CD14-positive monocyte (primary cell): ENCODE results near the gene P4HA1. TPM values are rescaled to one million over a fixed set of nuclear protein-coding genes. Genes with fewer than 3 reads are reported as not detected.
"Not testable (repeated sequence)": the region's sequence is repeated elsewhere in the genome, so short reads cannot be mapped to it uniquely, and the experiment has no call there.

ENCODE experiments used
- DNase-seq, 3 donors: peaks; one replicate each; pipeline ENCODE4 v3.0.0-alpha.2; 2011 to 2022
- H2AFZ ChIP-seq: 2 replicates; pipeline ENCODE4 v1.6.0; 2012; ENCODE audit warnings: mild to moderate bottlenecking, low read depth, low read length, inconsistent platforms; ENCODE audit not compliant: insufficient read depth, poor library complexity, severe bottlenecking
- H3K27ac ChIP-seq, 2 donors: 1 replicate in 1 of 2; 2 replicates in 1 of 2; pipeline ENCODE4 v1.5.1; 2012 to 2013; ENCODE audit warnings: low read length in 2 of 2, control low read depth in 1 of 2, inconsistent platforms in 1 of 2, low read depth in 1 of 2, mild to moderate bottlenecking in 1 of 2
- H3K27me3 ChIP-seq, 2 donors: one replicate each; pipeline versions ENCODE4 v1.6.0 to v1.6.1; 2011 to 2013; ENCODE audit warnings: low read length in 2 of 2; ENCODE audit not compliant: control insufficient read depth in 2 of 2, insufficient read depth in 2 of 2
- H3K36me3 ChIP-seq, 2 donors: replicated peaks in 1 of 2; 1 replicate in 1 of 2; 2 replicates in 1 of 2; pipeline versions ENCODE4 v1.5.1 to v1.6.1; 2012 to 2013; ENCODE audit warnings: low read length in 2 of 2, control low read depth in 1 of 2, inconsistent platforms in 1 of 2, mild to moderate bottlenecking in 1 of 2; ENCODE audit not compliant: insufficient read depth in 2 of 2, control insufficient read depth in 1 of 2
- H3K4me1 ChIP-seq, 2 donors: 1 replicate in 1 of 2; 2 replicates in 1 of 2; pipeline versions ENCODE4 v1.5.1 to v1.6.1; 2012 to 2013; ENCODE audit warnings: low read length in 2 of 2, control low read depth in 1 of 2, inconsistent platforms in 1 of 2, mild to moderate bottlenecking in 1 of 2, moderate library complexity in 1 of 2; ENCODE audit not compliant: insufficient read depth in 2 of 2, control insufficient read depth in 1 of 2
- H3K4me2 ChIP-seq: replicated peaks from 2 replicates; pipeline ENCODE3; 2012; ENCODE audit warnings: low read length, moderate library complexity, mild to moderate bottlenecking; ENCODE audit not compliant: poor library complexity, severe bottlenecking; ENCODE audit errors: extremely low read depth
- H3K4me3 ChIP-seq, 3 experiments: fragments of 200-600 bp in 1 of 3; sonication (generic) in 1 of 3; replicated peaks in 1 of 3; 1 replicate in 2 of 3; 2 replicates in 1 of 3; pipeline ENCODE4 v1.5.1; 2011 to 2013; ENCODE audit warnings: low read length in 3 of 3, mild to moderate bottlenecking in 3 of 3, control low read depth in 2 of 3, low read depth in 2 of 3, inconsistent platforms in 1 of 3, moderate library complexity in 1 of 3
- H3K79me2 ChIP-seq: 2 replicates; pipeline ENCODE4 v1.6.0; 2012; ENCODE audit warnings: mild to moderate bottlenecking, control low read depth, inconsistent platforms, low read length, moderate library complexity; ENCODE audit not compliant: insufficient read depth
- H3K9ac ChIP-seq: 2 replicates; pipeline ENCODE4 v1.6.0; 2017; ENCODE audit warnings: low read length, mild to moderate bottlenecking; ENCODE audit not compliant: insufficient read depth, poor library complexity, severe bottlenecking
- H3K9me3 ChIP-seq, 2 donors: replicated peaks in 1 of 2; 1 replicate in 1 of 2; 2 replicates in 1 of 2; pipeline versions ENCODE4 v1.5.1 to v1.6.1; 2012 to 2013; ENCODE audit warnings: low read length in 2 of 2, control low read depth in 1 of 2; ENCODE audit not compliant: control insufficient read depth in 1 of 2, insufficient read depth in 1 of 2
- H4K20me1 ChIP-seq: 2 replicates; pipeline ENCODE4 v1.6.0; 2012; ENCODE audit warnings: mild to moderate bottlenecking, low read length, control low read depth, moderate library complexity; ENCODE audit not compliant: insufficient read depth
- H3K27ac Mint-ChIP-seq, 7 donors: one replicate each; pipeline ENCODE4 v1.8.0; 2020; ENCODE audit warnings: mild to moderate bottlenecking in 7 of 7, mixed read lengths in 7 of 7, moderate library complexity in 6 of 7, inconsistent platforms in 2 of 7
- H3K27me3 Mint-ChIP-seq, 3 donors: one replicate each; pipeline ENCODE4 v1.8.0; 2021 to 2022; ENCODE audit warnings: low read depth in 3 of 3, mild to moderate bottlenecking in 3 of 3, mixed read lengths in 3 of 3, moderate library complexity in 3 of 3, inconsistent platforms in 1 of 3
- H3K36me3 Mint-ChIP-seq, 2 donors: one replicate each; pipeline ENCODE4 v1.8.0; 2020; ENCODE audit warnings: mixed read lengths in 2 of 2, inconsistent platforms in 1 of 2, mild to moderate bottlenecking in 1 of 2
- H3K4me1 Mint-ChIP-seq: one replicate; pipeline ENCODE4 v1.8.0; 2020; ENCODE audit warnings: mild to moderate bottlenecking, mixed read lengths
- H3K4me3 Mint-ChIP-seq, 2 donors: one replicate each; pipeline ENCODE4 v1.8.0; 2020; ENCODE audit warnings: mild to moderate bottlenecking in 2 of 2, mixed read lengths in 2 of 2, moderate library complexity in 1 of 2
- H3K9me3 Mint-ChIP-seq, 7 donors: one replicate each; pipeline ENCODE4 v1.8.0; 2020 to 2022; ENCODE audit warnings: mixed read lengths in 7 of 7, mild to moderate bottlenecking in 6 of 7, moderate library complexity in 6 of 7, inconsistent platforms in 2 of 7
- WGBS: methylation state at CpG from one replicate; pipeline ENCODE4 v1.1.5; 2013; ENCODE audit warnings: missing lambda C conversion rate; ENCODE audit not compliant: insufficient coverage; 5-methylcytosine and 5-hydroxymethylcytosine counted together
- intact Hi-C, 2 donors: fragments of 100-400 bp; cut with micrococcal nuclease; formaldehyde crosslinking; loops; one replicate each; pipeline versions ENCODE4 v1.15.0 to v1.15.1; 2023
- polyA plus RNA-seq, 3 donors: library from polyadenylated mRNA; depleted of rRNA in 1 of 3; unstranded in 2 of 3; stranded (reverse) in 1 of 3; fragments of 300-500 nt in 2 of 3; fragments of >200 nt in 1 of 3; fragmentation: Illumina TruSeq in 2 of 3; gene quantifications; 1 replicate in 2 of 3; 2 replicates in 1 of 3; pipeline ENCODE4 v1.2.3, GENCODE V29; 2012 to 2021
- TF ChIP-seq, protein P1 (sequence below): fragments of 200-600 bp; IDR thresholded peaks from one replicate; pipeline ENCODE4 v1.8.0; 2022; ENCODE audit warnings: antibody characterized with exemption, mild to moderate bottlenecking

Gene P4HA1
- polyA plus RNA-seq, 3 donors = 20.1 to 44.3 (median 43.9) TPM

DNA sequence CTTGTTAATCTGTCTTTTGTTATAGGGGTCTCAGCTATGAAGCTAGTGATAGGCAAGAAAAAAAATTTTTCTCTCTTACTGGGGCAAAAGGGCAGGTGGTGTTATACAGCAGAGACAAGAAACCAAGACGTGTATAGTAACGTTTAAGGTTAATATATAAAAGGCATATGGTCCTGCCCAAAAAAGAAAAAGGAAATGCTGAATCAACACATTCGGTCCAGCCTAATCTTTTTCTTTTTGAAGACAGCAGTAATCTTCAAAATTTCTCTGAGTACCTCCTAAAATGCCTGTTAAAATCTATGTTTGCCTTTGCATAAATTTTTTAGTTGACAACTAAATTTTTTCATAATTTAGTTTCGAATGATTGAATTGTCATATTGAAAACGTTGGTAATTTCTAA is 54.5 kb downstream of the P4HA1 start:
- intact Hi-C loops = no loop called here
- no peak for DNase-seq
- Mint-ChIP-seq H3K9me3 (peaks cover 0 to 1% (median 0%) of the 10 kb centered on the region in 7 donors), H3K36me3 (peaks cover 44 to 65% of the 10 kb centered on the region in 2 donors), H3K27me3 (no peaks in the 10 kb centered on the region), H3K4me1 (no peaks in the 10 kb centered on the region), H3K27ac (no peak overlapping the region), H3K4me3 (no peak overlapping the region)
- no peaks in the 10 kb centered on the region for H4K20me1 ChIP-seq
- no peak overlapping the region for H2AFZ ChIP-seq
- no peaks in the 10 kb centered on the region for H3K4me1 ChIP-seq
- TF ChIP-seq, protein P1, sequence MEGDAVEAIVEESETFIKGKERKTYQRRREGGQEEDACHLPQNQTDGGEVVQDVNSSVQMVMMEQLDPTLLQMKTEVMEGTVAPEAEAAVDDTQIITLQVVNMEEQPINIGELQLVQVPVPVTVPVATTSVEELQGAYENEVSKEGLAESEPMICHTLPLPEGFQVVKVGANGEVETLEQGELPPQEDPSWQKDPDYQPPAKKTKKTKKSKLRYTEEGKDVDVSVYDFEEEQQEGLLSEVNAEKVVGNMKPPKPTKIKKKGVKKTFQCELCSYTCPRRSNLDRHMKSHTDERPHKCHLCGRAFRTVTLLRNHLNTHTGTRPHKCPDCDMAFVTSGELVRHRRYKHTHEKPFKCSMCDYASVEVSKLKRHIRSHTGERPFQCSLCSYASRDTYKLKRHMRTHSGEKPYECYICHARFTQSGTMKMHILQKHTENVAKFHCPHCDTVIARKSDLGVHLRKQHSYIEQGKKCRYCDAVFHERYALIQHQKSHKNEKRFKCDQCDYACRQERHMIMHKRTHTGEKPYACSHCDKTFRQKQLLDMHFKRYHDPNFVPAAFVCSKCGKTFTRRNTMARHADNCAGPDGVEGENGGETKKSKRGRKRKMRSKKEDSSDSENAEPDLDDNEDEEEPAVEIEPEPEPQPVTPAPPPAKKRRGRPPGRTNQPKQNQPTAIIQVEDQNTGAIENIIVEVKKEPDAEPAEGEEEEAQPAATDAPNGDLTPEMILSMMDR = no peak
- H3K9me3 ChIP-seq = no peaks in the 10 kb centered on the region
- H3K27ac ChIP-seq = no peak overlapping the region
- peaks cover 37 to 80% of the 10 kb centered on the region in 2 donors for H3K36me3 ChIP-seq
- H3K79me2 ChIP-seq = no peaks in the 10 kb centered on the region
- H3K4me3 ChIP-seq = no peak overlapping the region
- H3K9ac ChIP-seq = no peak overlapping the region
- no peak overlapping the region for H3K4me2 ChIP-seq
- no CpG with 5 or more reads among the region's 5 CpGs for WGBS
- H3K27me3 ChIP-seq = no peaks in the 10 kb centered on the region

DNA sequence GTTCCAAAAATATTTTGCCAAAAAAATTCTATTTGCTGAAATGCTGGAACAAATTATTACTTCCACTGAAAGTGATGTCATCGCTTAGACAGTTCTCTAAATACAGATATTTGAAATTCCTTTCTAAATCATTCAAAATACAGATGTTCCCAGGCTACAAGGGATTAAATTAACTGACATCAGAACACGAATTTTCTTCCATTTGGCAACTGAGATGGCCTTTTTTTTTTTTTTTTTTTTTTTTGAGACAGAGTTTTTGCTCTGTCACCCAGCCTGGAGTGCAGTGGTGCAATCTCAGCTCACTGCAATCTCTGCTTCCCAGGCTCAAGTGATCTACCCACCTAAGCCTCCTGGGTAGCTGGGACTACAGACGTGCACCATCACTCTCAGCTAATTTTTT is 57.0 kb downstream of the P4HA1 start:
- intact Hi-C loops = no loop called here
- H3K4me3 ChIP-seq = no peak overlapping the region
- Mint-ChIP-seq H3K4me1 (no peaks in the 10 kb centered on the region), H3K27me3 (no peaks in the 10 kb centered on the region), H3K27ac (no peak overlapping the region), H3K9me3 (peaks cover 0 to 1% (median 0%) of the 10 kb centered on the region in 7 donors), H3K4me3 (no peak overlapping the region), H3K36me3 (peaks cover 32 to 62% of the 10 kb centered on the region in 2 donors)
- H4K20me1 ChIP-seq = no peaks in the 10 kb centered on the region
- WGBS = 100% methylated on average over 1 of the region's 3 CpGs
- H3K4me1 ChIP-seq = no peaks in the 10 kb centered on the region
- no peaks in the 10 kb centered on the region for H3K9me3 ChIP-seq
- H2AFZ ChIP-seq = no peak overlapping the region
- no peaks in the 10 kb centered on the region for H3K79me2 ChIP-seq
- no peak overlapping the region for H3K27ac ChIP-seq
- TF ChIP-seq, protein P1 = no peak
- H3K27me3 ChIP-seq = no peaks in the 10 kb centered on the region
- no peak for DNase-seq
- peaks cover 15 to 80% of the 10 kb centered on the region in 2 donors for H3K36me3 ChIP-seq
- no peak overlapping the region for H3K9ac ChIP-seq
- H3K4me2 ChIP-seq = no peak overlapping the region

DNA sequence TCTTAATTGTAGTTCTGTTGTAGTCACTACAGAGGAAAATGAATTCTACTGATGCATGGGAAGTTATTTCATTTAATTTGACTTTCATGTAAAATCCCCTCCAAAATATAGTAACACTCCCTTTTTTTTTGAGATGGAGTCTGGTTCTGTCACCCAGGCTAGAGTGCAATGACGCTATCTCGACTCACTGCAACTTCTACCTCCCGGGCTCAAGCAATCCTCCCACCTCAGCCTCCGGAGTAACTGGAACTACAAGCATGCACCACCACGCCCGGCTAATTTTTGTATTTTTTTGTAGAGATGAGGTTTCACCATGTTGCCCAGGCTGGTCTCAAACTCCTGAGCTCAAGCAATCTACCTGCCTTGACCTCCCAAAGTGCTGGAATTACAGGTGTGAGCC is 60.4 kb downstream of the P4HA1 start:
- H3K4me1 Mint-ChIP-seq, DNase-seq, H3K4me2 ChIP-seq, H3K27me3 ChIP-seq, H3K27ac Mint-ChIP-seq, H3K9me3 Mint-ChIP-seq, H3K9ac ChIP-seq, intact Hi-C loops, H4K20me1 ChIP-seq, H3K79me2 ChIP-seq, H3K4me3 ChIP-seq, H3K4me3 Mint-ChIP-seq, H3K4me1 ChIP-seq, H3K9me3 ChIP-seq, H3K27me3 Mint-ChIP-seq, H2AFZ ChIP-seq, H3K27ac ChIP-seq: not testable (repeated sequence)
- peaks cover 10 to 79% of the 10 kb centered on the region in 2 donors for H3K36me3 ChIP-seq
- 100% methylated on average over 2 of the region's 6 CpGs for WGBS
- peaks cover 26 to 65% of the 10 kb centered on the region in 2 donors for H3K36me3 Mint-ChIP-seq
